IPS-11a (cell line): ENCODE data around the gene XK.
"Not testable (repeated sequence)": the region's sequence is repeated elsewhere in the genome, so short reads cannot be mapped to it uniquely, and the experiment has no call there.

ENCODE experiments used
- H3K4me3 ChIP-seq: one replicate; pipeline ENCODE4 v1.5.1; 2013; ENCODE audit warnings: low read depth, low read length, control low read depth

XK gene

GRCh38 chrX:37752936-37753335, 67.3 kb downstream of the XK start:
- H3K4me3 ChIP-seq, result no peak overlapping the region

- no peak overlapping the region for H3K4me3 ChIP-seq
These were observed 67.8 kb downstream of the XK start for GRCh38 chrX:37753384-37753783.

DNA sequence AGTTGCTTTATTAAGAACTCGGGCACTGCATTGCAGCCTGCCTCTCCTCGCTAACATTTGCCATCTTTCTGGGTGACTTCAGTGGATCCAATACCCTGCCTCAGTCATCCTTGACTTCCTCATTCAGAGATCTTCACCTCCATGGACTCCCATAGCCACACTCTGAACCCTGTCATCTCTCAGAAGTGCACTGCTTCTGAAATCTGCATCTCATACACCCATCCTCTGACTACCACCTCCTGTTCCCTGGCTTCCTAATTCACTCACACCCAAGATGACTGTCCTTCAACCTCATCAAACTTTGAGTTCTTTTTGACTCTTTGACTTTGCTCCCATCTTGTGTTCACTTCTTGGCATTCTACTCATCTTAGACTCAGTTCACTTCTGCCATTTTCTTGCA, 68.9 kb downstream of the XK start:
- H3K4me3 ChIP-seq, result no peak overlapping the region

DNA sequence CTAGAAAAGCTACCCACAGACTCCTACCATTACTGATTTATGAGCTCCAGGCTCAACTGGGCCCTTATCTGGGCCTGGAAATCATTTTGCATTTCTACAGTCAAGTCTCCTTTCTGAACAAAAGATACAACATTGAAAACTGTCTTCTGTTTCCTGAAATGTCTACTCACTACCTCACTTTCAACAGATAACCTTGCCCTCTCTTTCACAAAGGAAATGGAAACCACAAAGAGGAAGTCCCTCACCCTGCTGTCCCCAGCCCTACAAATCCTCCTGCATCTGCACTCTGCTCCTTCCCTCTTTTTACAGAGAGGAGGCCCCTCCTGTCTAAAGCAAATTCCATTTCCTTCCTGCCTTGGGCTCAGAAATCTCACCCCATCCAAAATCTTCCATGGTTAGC, 69.4 kb downstream of the XK start:
- H3K4me3 ChIP-seq, result no peak overlapping the region

DNA sequence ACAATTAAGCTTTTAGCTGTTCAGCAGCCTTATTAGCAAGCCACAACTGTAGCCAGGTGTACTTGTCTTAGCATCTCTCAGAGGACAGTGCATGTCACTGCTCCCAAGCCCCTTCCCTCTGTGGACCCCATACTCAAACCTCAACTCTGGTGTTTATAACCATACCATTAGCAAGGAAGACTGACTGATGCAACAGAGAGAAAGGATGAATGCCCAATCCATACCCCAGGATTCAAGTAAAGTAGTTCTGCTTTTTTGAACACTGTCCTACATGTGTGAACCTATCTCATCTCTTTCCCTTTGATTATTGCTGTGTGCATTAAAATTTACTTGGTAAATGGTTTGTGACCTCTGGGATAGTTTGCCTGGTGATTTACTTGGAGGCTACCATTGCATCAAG, 71.5 kb downstream of the XK start:
- no peak overlapping the region for H3K4me3 ChIP-seq

GRCh38 chrX:37759351-37759750, 73.8 kb downstream of the XK start:
- H3K4me3 ChIP-seq, result no peak overlapping the region

- no peak overlapping the region for H3K4me3 ChIP-seq
These were observed 74.4 kb downstream of the XK start for GRCh38 chrX:37759878-37760418.

DNA sequence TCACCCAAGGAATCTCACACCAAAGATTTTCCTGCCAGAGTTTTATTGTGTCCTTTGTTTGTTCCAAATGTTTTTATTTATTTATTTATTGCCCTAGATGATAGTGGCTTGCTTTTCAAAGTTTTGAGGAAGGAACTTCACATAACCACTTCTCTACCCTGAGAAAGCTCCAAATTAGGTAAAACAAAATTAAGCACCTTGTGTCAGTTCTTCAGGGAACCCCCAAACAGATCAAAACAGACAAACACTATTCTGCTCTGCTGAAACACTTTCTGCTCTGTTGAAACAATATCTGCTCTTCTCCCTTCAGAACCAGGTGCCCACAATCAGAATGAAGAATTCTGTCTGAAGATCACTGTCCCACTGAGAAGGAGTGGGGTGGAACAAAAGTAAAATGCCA, 77.8 kb downstream of the XK start:
- H3K4me3 ChIP-seq, result no peak overlapping the region

DNA sequence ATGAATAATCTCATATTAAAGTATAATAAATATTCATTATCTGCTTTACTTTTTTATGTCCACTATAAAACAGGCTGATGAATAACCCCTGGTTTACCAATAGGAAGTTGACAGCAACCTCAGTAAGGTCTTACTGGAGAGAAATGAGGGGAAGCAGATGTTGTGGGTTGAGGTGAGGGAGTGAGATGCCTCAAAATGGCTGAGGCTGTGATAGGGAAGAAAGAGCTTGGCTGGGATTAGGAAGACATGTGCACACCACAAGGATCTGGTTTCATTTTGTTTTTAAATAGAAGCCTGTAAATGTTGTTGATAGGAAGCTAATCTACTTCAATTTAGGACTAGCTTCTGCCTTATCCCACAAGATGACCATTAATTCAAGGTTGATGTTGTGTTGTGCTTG, 79.9 kb downstream of the XK start:
- H3K4me3 ChIP-seq, result no peak overlapping the region

DNA sequence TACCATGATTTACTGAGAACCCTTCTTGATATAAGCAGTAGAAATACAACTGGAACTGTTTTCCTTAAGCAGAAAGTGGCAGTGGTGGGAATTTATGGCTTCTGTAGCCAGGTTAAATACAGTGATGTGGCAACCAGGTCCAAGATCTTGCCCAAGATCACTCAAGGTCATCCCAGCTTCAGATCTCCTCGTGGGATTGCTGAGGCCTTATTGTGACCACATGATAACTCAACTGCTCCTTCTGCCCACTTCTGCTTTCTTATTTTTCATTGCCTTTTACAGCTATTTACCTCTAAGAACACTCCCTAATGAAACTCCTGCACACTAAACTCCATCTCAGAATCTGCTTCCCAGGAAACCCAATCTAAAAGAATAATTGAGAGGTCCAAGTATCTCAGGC, 81.8 kb downstream of the XK start:
- no peak overlapping the region for H3K4me3 ChIP-seq

- not testable (repeated sequence) for H3K4me3 ChIP-seq
These were observed 83.3 kb downstream of the XK start for GRCh38 chrX:37768866-37769265.

- no peak overlapping the region for H3K4me3 ChIP-seq
These were observed 90.8 kb downstream of the XK start for GRCh38 chrX:37776283-37776986.

GRCh38 chrX:37776987-37777325, 91.4 kb downstream of the XK start:
- no peak overlapping the region for H3K4me3 ChIP-seq

DNA sequence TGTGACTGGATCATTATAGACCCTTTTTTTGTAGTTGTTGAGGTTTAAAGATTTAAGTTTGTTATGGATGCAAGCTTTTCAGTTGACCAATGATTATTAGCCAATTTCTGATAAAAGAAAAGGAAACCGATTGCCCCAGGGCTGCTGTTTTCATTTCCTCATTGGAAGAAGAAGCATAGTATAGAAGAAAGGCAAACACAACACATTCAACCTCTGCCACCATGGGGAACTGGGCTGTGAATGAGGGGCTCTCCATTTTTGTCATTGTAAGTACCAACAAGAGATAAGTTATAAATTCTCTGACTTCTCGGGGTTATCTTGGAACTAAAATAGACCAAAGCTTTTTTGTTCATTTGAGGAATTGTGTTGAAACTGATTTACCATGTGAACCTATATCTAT, 94.3 kb downstream of the XK start, which contains the start of gene CYBB:
CYBB (plus strand) TSS at position 203 of the 400 bp plus-strand sequence; CDS start at position 222, 19 bp downstream.
- H3K4me3 ChIP-seq, result no peak within 1 kb of the TSS

- H3K4me3 ChIP-seq, result no peak overlapping the region
These were observed 95.5 kb downstream of the XK start for GRCh38 chrX:37781081-37781480.
